Activated T-cell treated with anti-CD3 and anti-CD28 coated beads for 48 hours (primary cell): ENCODE data around the gene GJD3.
"Not testable (repeated sequence)": the region's sequence is repeated elsewhere in the genome, so short reads cannot be mapped to it uniquely, and the experiment has no call there.

Experiments used
- DNase-seq: peaks from one replicate; pipeline ENCODE4 v3.0.0-alpha.2; 2020; ENCODE audit warnings: low read depth

Gene GJD3, protein sequence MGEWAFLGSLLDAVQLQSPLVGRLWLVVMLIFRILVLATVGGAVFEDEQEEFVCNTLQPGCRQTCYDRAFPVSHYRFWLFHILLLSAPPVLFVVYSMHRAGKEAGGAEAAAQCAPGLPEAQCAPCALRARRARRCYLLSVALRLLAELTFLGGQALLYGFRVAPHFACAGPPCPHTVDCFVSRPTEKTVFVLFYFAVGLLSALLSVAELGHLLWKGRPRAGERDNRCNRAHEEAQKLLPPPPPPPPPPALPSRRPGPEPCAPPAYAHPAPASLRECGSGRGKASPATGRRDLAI

DNA sequence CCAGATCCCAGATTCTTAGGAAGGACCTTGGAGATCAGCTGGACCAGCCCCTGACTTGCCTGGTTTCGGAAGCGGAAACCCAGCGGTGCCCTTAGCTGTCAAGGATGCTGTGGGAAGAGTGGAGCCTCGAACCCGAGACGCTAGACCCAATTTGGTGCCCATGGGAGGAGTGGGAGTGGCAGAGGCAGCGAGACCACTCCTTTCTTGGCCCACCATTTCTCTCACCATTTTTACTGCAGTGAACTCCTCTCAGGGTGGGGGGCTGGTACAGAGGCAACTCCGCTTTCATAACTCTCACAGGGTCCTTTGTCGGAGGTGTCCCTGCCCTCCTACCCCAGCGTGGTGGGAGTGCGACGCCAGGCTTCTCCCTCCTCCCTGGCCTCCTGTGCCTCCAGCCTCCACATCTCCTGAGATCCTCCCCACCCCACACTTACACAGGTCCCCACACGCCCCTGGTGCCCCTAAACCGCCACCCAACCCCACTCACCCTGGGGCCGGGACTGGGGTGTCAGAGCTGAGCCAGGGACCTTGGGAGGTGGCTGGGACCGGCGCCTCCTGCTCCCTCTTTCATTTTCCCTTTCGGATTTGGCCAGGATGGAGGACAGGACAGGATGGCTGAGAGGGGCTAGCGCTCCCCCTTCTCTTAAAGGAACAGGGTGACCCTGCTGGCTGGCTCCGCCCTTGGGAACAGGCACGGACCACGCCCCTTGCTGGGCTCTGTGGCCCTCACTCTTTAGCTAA lies at the start of gene GJD3:
TSS of gene GJD3 (minus strand) at position 617 of the 741 bp plus-strand sequence. CDS start 922 bp downstream, outside the sequence.
- DNase-seq = no peak

DNA sequence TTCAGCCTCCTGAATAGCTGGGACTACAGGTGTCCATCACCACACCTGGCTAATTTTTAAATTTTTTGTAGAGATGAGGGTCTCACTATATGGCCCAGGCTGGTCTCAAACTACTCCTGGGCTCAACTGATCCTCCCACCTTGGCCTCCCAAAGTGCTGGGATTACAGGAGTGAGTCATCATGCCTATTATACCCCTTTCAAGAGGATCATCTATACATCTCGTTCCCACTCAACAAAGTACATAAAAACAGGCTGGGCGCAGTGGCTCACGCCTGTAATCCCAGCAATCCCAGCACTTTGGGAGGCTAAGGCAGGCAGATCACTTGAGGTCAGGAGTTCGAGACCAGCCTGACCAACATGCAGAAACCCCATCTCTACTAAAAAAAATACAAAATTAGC lies 49.8 kb upstream of the GJD3 start:
- not testable (repeated sequence) for DNase-seq

DNA sequence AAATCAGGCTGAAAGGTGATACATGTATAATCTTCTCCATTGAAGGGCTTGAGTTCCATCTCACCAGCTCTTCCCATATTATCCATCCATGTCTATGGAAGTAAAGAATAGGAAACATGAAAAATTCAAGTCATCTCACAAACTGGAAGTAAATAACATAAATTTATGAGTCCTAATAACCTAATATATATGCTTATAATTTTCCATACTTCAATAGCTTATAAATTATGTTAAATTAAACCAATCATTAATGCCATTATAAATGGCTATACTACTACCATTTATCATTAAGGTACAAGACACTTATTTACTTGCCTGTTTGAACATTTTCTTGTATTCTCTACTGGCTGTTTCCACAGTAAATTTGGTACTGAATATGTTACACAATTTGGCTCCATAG lies 48.3 kb upstream of the GJD3 start:
- no peak for DNase-seq

DNA sequence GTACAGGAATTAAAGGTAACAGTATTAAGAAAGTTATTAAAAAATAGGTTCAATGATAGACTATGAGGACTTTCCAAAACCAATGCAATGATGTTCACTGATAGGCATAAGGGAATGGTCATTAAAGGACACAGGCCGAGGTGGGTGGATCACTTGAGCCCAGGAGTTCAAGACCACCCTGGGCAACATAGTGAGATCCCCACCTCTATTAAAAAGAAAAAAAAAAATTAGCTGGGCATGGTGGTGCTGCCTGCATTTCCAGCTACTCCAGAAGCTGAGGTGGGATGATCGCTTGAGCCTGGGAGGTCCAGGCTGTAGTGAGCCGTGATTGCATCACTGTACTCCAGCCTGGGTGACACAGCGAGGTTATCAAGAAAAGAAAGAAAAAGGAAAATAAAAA lies 47.3 kb upstream of the GJD3 start:
- no peak for DNase-seq

DNA sequence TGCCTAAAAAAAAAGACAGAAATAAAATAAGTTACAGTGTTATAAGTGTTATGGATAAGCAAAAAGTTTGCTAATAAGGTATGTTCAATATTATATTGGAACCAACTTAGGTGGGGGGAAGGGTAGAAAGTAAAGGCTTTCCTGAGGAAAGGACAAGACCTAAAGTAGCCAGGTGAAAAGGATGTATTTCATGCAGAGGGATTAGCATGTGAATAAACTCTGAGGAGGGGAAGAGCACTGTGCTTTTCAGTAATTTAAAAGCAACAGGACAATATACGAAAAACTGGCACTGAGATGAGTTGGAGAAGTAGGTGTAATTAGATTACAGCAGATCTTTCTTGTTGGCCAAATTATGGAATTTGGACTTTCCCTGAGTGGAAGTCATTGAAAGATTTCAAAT lies 45.5 kb upstream of the GJD3 start:
- no peak for DNase-seq

DNA sequence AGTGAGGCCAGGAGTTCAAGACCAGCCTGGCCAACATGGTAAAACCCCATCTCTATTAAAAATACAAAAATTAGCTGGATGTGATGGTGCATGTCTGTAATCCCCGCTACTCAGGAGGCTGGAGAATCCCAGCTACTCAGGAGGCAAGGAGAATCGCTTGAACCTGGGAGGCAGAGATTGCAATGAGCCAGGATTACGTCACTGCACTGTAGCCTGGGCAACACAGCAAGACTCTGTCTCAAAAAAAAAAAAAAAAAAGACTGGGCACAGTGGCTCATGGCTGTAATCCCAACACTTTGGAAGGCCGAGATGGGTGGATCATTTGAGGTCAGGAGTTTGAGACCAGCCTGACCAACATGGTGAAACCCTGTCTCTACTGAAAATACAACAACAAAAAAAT lies 45.0 kb upstream of the GJD3 start:
- DNase-seq = not testable (repeated sequence)

DNA sequence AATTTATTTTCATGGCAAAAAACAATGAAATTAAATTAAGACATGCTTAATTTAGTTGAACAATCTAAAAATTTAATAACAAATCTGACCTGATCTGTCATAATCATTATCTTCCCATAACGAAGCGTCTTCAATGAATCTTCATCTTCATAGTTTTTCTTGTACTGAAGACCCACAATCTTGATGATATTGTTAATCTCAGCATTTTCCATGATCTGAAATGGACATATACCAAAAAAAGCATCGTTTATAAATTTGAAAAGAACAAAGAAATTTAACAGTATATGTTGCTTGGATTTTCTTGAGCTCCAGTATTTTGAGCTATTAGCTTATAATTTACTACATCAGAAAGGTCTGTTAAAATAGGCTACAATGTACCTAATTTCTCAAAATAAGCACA lies 42.9 kb upstream of the GJD3 start:
- DNase-seq = no peak

DNA sequence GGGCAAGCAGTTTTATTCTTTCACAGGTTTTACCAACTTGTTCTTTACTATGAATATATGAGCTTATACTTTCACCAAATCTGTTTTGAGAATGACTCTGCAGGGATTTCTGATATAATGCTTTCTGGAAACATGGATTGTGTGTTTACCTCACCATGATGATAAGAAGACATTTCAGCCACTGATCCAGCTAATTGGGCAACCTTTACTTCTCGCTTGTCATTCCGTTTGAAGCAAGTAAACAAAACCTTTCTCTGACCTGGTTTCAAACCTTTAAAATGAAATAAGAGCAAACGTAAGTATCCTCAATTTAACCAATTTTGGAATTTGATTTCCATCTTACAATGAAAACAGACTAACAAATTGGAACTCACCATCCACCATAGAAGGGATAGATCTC lies 39.5 kb upstream of the GJD3 start:
- DNase-seq = no peak

DNA sequence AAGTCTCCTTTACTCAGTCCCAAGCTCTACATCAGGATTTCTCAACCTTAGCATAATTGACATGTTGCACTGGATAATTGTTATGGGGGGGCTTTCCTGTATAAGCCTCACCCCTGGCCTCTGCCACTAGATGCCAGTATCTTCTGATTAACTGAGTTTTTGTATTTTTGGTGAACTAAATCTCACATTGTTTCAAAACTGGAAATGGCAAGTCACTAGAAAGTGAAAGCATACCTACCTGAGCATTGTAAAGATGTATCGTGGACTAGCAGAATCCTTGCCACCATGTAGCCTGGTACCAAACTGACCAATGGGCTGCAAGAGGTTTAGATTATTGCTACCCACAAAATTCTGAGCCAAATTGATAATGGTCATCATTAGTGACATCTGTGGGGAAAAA lies 38.1 kb upstream of the GJD3 start:
- no peak for DNase-seq

DNA sequence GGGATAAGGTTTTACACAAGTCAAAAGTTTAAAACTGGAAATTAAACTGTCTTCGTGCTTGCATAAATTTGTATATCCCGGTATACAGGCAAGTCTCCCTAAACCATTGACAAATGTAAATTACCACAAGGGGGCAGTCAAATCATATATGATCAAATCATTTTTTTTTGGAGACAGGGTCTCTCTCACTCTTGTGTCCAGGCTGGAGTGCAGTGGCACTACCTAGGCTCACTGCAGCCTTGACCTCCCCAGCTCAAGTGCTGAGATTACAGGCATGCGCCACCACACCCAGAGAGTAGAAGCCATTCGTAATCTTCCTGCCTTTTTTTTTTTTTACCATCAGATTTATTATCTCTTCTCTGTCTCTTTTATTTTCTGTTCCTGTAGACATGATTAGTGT lies 34.6 kb upstream of the GJD3 start:
- no peak for DNase-seq

DNA sequence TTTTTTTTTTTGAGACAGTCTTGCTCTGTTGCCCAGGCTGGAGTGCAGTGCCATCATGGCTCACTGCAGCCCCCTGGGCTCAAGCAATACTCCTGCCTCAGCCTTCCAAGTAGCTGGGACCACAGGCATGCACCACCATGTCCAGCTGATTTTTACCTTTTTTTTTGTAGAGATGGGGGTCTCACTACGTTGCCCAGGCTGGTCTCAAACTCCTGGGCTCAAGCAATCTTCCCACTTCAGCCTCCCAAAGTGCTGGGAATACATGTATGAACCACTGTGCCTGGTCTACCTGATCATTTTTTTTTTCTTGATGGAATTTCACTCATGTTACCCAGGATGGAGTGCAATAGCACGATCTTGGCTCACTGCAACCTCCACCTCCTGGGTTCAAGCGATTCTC lies 22.0 kb upstream of the GJD3 start:
- DNase-seq = not testable (repeated sequence)

DNA sequence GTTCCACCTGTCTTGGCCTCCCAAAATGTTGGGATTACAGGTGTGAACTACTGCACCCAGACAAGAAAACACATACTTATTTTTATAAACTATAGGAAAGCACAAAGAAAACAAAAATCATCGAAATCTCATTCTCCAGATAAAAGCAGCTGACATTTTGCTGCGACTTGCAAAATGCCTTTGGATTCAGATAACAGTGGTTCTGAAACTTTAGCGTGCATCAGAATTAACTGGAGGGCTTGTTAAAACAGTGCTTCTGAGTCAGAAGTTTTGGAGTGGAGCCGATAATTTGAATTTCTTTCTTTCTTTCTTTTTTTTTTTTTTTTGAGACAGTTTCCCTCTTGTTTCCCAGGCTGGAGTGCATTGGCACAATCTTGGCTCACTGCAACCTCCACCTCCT lies 17.7 kb upstream of the GJD3 start:
- no peak for DNase-seq

DNA sequence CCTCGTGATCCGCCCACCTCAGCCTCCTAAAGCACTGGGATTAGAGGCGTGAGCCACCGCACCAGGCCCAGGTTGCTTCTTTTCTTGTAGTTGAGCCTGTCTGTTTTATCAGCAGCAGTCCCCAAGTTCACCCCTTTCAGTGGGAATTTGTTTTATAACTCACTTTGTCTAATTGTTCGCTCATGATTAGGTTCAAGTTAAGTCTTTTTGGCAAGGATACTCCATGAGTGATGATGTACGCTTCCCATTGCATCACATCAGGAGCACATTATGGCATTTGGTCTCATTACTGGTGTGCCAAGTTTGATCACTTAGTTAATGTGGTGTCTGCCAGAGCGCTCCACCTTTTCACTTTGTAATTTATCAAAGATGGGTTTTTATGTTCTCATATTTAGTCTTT lies 14.4 kb upstream of the GJD3 start:
- no peak for DNase-seq

DNA sequence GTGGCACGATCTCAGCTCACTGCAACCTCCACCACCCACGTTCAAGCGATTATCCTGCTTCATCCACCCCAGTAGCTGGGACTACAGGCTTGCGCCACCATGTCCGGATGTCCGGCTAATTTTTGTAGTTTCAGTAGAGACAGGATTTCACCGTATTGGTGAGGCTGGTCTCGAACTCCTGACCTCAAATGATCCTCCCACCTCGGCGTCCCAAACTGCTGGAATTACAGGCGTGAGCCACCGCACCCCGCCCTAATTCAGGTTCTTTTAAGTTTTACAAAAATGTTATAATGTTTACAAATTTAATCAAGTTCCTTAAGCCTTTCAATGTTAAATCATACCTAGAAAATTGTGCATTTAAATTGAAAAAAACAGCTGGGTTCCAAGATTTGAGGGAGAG lies 13.3 kb upstream of the GJD3 start:
- DNase-seq = no peak

DNA sequence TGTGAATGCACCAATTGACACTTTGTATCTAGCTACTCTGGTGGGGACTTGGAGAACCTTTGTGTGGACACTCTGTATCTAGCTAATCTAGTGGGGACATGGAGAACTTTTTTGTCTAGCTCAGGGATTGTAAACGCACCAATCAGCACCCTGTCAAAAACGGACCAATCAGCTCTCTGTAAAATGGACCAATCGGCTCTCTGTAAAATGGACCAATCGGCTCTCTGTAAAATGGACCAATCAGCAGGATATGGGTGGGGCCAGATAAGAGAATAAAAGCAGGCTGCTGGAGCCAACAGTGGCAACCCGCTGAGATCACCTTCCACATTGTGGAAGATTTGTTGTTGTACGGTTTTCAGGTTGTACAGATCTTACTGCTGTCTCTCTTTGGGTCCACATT lies 12.0 kb upstream of the GJD3 start:
- DNase-seq = not testable (repeated sequence)

DNA sequence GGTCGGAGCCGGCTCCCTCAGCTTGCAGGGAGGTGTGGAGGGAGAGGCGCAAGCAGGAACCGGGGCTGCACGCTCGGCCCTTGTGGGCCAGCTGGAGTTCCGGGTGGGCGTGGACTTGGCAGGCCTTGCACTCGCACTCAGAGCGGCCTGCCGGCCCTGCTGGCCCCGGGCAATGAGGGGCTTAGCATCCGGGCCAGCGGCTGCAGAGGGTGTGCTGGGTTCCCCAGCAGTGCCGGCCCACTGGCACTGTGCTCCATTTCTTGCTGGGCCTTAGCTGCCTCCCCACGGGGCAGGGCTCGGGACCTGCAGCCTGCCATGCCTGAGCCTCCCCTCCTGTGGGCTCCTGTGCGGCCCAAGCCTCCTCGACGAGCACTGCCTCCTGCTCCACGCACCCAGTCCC lies 11.2 kb upstream of the GJD3 start:
- DNase-seq = not testable (repeated sequence)

DNA sequence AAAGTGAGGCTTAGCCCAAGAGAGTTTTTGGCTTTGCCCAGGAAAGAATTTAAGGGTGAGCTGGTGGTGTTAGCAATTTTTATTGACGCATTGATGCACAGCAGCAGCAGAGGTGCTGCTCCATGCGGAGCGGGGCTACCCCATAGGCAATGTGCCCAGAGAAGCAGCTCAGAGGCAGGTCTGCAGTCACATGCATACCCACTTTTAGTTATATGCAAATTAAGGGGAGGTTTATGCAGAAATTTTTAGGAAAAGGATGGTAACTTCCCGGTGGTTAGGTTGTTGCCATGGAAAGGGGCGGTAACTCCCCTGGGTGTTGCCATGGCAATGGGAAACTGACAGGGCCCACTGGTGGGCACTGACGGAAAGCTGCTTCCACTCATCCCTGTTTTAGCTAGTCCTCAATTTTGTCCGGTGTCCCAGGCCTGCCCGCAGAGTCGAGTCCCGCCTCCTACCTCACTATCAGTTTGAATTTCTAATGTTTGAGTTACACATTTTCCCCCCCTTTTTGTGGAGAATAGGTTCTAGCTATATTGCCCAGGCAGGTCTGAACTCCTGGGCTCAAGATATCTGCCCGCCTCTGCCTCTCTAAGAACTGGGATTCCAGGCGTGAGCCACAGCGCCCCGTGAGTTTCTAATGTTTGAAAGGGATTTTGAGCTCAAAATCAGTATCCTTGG lies 10.4 kb upstream of the GJD3 start:
- DNase-seq = no peak

DNA sequence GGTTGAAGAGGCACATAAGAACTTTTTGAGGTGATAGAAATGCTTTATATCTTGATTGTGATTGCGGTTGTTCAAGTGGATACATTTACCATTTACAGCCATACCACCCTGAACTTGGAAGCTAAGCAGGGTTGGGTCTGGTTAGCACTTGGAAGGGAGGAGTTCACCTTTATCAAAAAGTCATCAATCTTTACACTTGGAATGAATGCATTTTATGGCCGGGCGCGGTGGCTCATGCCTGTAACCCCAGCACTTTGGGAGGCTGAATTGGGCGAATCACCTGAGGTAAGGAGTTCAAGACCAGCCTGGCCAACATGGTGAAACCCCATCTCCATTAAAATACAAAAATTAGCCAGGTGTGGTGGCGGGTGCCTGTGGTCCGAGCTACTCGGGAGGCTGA lies 9.5 kb upstream of the GJD3 start:
- DNase-seq = no peak

DNA sequence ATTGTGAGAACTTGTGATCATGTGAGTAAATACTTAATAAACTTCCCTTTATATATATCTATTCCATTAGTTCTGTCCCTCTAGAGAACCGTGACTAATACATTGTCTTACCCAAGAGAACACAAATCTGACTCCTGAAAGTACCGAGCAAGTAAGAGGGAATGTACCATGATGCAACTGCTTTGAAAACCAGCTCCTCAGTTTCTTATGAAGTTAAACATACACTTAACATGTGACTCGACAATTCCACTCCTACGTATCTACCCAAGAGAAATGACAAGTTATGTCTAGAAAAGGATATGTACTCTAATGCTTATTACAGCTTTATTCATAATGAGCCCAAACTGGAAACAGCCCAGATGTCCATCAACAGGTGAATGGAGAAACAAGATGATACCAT lies 8.8 kb upstream of the GJD3 start:
- DNase-seq = no peak

DNA sequence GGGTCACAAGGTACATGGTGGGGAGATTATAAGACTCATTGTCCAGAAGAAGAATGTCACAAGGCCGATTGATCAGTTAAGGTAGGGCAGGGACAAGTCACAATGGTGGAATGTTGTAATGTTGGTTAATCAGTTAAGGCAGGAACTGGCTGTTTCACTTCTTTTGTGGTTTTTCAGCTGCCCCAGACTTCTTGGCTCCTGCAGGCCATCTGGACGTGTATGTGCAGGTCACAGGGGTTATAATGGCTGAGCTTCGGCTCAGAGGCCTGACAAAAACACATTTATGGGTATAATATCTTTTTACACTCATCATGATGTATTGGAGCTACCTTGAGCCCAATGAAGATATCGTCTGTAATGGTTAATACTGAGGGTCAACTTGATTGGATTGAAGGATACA lies 8.1 kb upstream of the GJD3 start:
- DNase-seq = not testable (repeated sequence)

DNA sequence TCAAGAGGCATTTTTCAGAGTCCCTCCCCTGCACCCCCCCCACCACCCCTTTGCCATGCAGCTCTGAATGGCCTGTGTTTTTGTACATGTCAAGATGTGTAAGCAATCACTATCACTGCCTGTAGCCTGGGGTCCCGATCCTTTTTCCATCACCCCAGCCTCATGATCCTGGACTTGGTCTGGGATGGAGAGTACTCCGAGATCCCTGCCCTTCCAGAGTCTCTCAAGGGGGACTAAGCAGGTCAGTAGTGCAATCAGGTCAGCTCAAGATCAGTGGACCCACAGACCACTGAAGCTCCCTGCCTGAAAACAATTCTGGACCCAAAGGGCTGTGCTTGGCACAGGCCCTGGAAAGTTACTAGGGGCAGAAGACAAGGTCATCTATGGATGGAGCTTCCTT lies 7.5 kb upstream of the GJD3 start:
- no peak for DNase-seq

DNA sequence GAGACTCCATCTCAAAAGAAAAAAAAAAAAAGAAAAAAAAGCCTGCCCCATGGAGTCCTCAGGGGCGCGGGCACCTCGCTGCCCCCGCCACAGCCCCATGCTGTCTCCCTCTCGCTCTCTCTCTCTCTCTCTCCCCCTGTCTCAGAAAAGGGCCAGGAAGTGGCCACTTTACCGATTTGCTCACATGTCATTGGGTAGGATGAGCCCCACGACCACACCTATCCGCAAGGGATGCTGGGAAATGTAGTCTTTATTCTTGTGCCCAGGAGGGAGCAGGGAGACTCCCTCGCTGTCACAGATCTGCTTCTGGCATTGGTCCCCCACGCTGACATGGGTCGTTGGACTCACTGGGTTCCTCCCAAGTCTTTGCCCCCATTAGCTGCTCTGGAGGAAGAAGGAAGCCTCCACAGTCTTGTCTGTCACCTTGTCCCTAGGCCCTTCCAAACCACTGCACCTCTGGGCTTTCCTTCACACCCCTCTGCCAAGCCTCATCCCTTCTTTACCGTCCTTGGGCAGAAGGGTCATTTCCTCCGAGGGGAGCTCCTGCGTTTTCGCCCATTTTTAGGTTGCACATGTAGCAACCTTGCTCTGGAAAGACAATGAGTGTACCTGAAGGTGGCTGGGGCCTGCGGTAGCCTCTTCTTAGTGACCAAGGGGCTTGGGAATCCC lies 6.9 kb upstream of the GJD3 start:
- DNase-seq = no peak

DNA sequence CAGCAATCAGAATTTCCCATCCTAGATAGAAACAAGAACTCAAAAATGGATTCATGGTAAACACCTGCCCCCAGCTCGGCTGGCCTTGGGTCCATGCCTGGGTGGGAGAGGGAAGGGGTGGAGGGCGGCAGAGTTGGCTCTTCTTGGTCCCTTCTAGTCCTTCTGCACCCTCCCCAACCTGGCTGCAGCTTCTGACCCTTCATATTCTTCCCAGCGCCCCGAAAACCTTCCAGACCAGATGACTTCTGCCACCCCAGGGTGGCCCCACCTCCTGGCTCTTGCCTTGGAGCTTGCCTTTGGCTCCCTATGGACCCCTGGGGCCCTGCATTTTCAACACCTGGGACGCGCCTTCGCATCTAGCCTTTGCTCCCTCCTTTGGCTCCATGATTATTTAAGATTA lies 5.4 kb upstream of the GJD3 start:
- DNase-seq = no peak
